Measurements from ENCODE around the gene ZSCAN31. TPM values are rescaled to one million over a fixed set of nuclear protein-coding genes. Genes with fewer than 3 reads are reported as not detected.

The ZSCAN31 gene
- total and polyA plus RNA-seq, 2 of the 8 experiments (the other 6 are each of a cell fraction or from before 2014, with no cell fraction given) = 1.9 to 7.0 TPM

GRCh38 chr6:28333599-28334018 is 2.3 kb downstream of the ZSCAN31 start:
- CTCF ChIA-PET (ENCODE audit: partially characterized antibody) = interaction anchor here (1.0 kb wide), 1 partner anchor 26 kb away, joined by 3 read pairs; no protein-coding TSS in a partner anchor
- Histone ChIP-seq H3K4me1 (replicated peaks in 1 of 4; ENCODE audit: control insufficient read depth in 3 of 4, insufficient read depth in 4 of 4, low read length in 3 of 4) (no peaks in the 10 kb centered on the region), H3K23me2 (ENCODE audit: low read depth, low read length) (peaks cover 2% of the 10 kb centered on the region; the same call in 1 of the 2 replicates), H3K27ac (ENCODE audit: low read depth, low read length) (no peak overlapping the region), H3K56ac (replicated peaks; ENCODE audit: insufficient read length, low read depth, low read length) (no peak overlapping the region), H2AFZ (ENCODE audit: low read length) (no peak overlapping the region), H4K5ac (ENCODE audit: insufficient read length, low read depth, low read length) (no peak overlapping the region), H2BK5ac (ENCODE audit: low read depth, low read length) (no peak overlapping the region), H2BK15ac (ENCODE audit: low read length) (no peak overlapping the region), H2BK12ac (ENCODE audit: low read depth, low read length) (no peak overlapping the region), H3K9me3 (ENCODE audit: insufficient read depth in 2 of 2, low read depth in 1 of 2, low read length in 1 of 2) (peaks cover 9 to 10% of the 10 kb centered on the region in 2 experiments), H3K4ac (replicated peaks; ENCODE audit: insufficient read length, low read depth, low read length) (no peak overlapping the region), H2AK5ac (ENCODE audit: low read depth, low read length) (no peak overlapping the region), H2BK20ac (ENCODE audit: low read length) (no peak overlapping the region), H3K14ac (ENCODE audit: insufficient read length) (no peak overlapping the region), H3K79me1 (ENCODE audit: low read depth, low read length) (no peaks in the 10 kb centered on the region), H3K23ac (ENCODE audit: insufficient read length) (no peak overlapping the region), H4K20me1 (replicated peaks in 1 of 2; ENCODE audit: control insufficient read depth in 1 of 2, insufficient read depth in 2 of 2, low read length in 2 of 2) (no peaks in the 10 kb centered on the region), H3K27me3 (replicated peaks in 1 of 4; ENCODE audit: control insufficient read depth in 3 of 4, extremely low read depth in 1 of 4, insufficient read depth in 3 of 4, low read length in 3 of 4) (no peaks in the 10 kb centered on the region), H3K18ac (ENCODE audit: extremely low read depth, low read length) (no peak overlapping the region), H3K4me3 (ENCODE audit: extremely low read depth in 1 of 4, insufficient read depth in 2 of 4, low read depth in 3 of 4, low read length in 4 of 4) (no peak overlapping the region), H4K91ac (replicated peaks; ENCODE audit: insufficient read length, low read length) (no peak overlapping the region), H3K79me2 (ENCODE audit: control insufficient read depth in 1 of 2, insufficient read depth in 2 of 2, low read length in 2 of 2) (no peaks in the 10 kb centered on the region; a peak in 1 of 4 replicates), H3K9ac (replicated peaks in 1 of 4; ENCODE audit: extremely low read depth in 1 of 4, low read depth in 3 of 4, low read length in 3 of 4) (no peak overlapping the region), H4K8ac (ENCODE audit: extremely low read depth, insufficient read depth, low read length) (no peak overlapping the region), H3K4me2 (ENCODE audit: insufficient read depth in 1 of 2, low read depth in 2 of 2, low read length in 2 of 2) (no peak overlapping the region; a peak in 1 of 4 replicates), H3K36me3 (ENCODE audit: control insufficient read depth in 2 of 4, insufficient read depth in 4 of 4, low read length in 3 of 4) (peaks cover 0 to 8% (median 2%) of the 10 kb centered on the region in 4 experiments; a peak in 3 of 8 replicates), H2BK120ac (replicated peaks; ENCODE audit: low read depth, low read length) (no peak overlapping the region)
- WGBS, 2 experiments (ENCODE audit: extremely low coverage in 1 of 2, insufficient coverage in 1 of 2, insufficient read length in 1 of 2, insufficient replicate concordance in 2 of 2, low coverage in 1 of 2, low lambda C conversion rate in 2 of 2, missing lambda C conversion rate in 1 of 2) = 92% methylated on average over 1 of the region's 1 CpG; no CpG with 5 or more reads in 1 of the 2 experiments
- DNase-seq (ENCODE audit: low read depth in 1 of 2, low spot score in 2 of 2) = no peak
- FAIRE-seq = no peak
- POLR2A ChIA-PET (ENCODE audit: partially characterized antibody) = interaction anchor here (0.6 to 3.6 kb wide), 5 partner anchors 16 to 102 kb away, joined by 3 to 36 read pairs (median 4); partner anchors contain the start of gene ZKSCAN3
- no peak for TF ChIP-seq RNF2 (IDR thresholded peaks at IDR 0.05; ENCODE audit: borderline replicate concordance, low read depth, low read length, missing control alignments, poor library complexity, severe bottlenecking)
- no peak for TF ChIP-seq NANOG (IDR thresholded peaks at IDR 0.05; ENCODE audit: insufficient read depth, low read depth, low read length, poor library complexity, severe bottlenecking)
- TF ChIP-seq RAD21 (IDR thresholded peaks at IDR 0.05 in 1 of 2, conservative IDR thresholded peaks at IDR 0.05 in 1 of 2; ENCODE audit: low read depth in 2 of 2, low read length in 2 of 2) = no peak

Measured in H1 (cell line).